Gastrocnemius medialis (tissue), 4 donors: ENCODE results near the gene CIAO3.

ENCODE experiments used
- CTCF ChIP-seq, 5 experiments: fragments of 450-650 bp in 3 of 5; fragments of 200-600 bp in 2 of 5; sonication (generic) in 2 of 5; IDR thresholded peaks in 4 of 5; conservative IDR thresholded peaks in 1 of 5; 1 replicate in 4 of 5; 2 replicates in 1 of 5; pipeline ENCODE4 v1.5.1; 2016 to 2019; ENCODE audit warnings: antibody characterized with exemption in 5 of 5, mild to moderate bottlenecking in 3 of 5, moderate library complexity in 3 of 5
- POLR2A ChIP-seq, 2 donors: fragments of 450-650 bp; IDR thresholded peaks; one replicate each; pipeline ENCODE4 v1.6.1; 2017; ENCODE audit warnings: antibody characterized with exemption in 2 of 2, mild to moderate bottlenecking in 2 of 2, moderate library complexity in 2 of 2

GRCh38 chr16:726188-726437 lies 14.7 kb downstream of the CIAO3 start:
- no peak for TF ChIP-seq POLR2A (IDR thresholded peaks at IDR 0.05)
- no peak for TF ChIP-seq CTCF (IDR thresholded peaks at IDR 0.05 in 4 of 5, conservative IDR thresholded peaks at IDR 0.05 in 1 of 5)
